Stimulated activated CD8-positive, alpha-beta memory T cell treated with anti-CD3 and anti-CD28 coated beads, Interleukin-4, amount 100 ng/mL, for 24 hours (primary cell): ENCODE measurements around the gene CA12.

Source experiments
- DNase-seq: peaks from one replicate; pipeline ENCODE4 v3.0.0-alpha.2; 2020; ENCODE audit warnings: low read depth

The CA12 gene

GRCh38 chr15:63374686-63375520, 6.7 kb downstream of the CA12 start:
- DNase-seq, result no peak

GRCh38 chr15:63373866-63374548, 7.6 kb downstream of the CA12 start:
- DNase-seq, result no peak

- DNase-seq, result no peak
These were observed 8.3 kb downstream of the CA12 start for GRCh38 chr15:63373330-63373729.

- no peak for DNase-seq
These were observed 8.9 kb downstream of the CA12 start for GRCh38 chr15:63372753-63373152.

GRCh38 chr15:63372018-63372705, 9.5 kb downstream of the CA12 start:
- no peak for DNase-seq

- no peak for DNase-seq
These were observed 10.2 kb downstream of the CA12 start for GRCh38 chr15:63371297-63371918.

GRCh38 chr15:63370764-63371163, 10.9 kb downstream of the CA12 start:
- DNase-seq, result no peak

- DNase-seq, result no peak
These were observed 11.9 kb downstream of the CA12 start for GRCh38 chr15:63369781-63370180.

- no peak for DNase-seq
These were observed 12.3 kb downstream of the CA12 start for GRCh38 chr15:63369296-63369695.

- no peak for DNase-seq
These were observed 13.1 kb downstream of the CA12 start for GRCh38 chr15:63368503-63368902.

GRCh38 chr15:63367900-63368299, 13.7 kb downstream of the CA12 start:
- DNase-seq, result no peak

GRCh38 chr15:63367390-63367789, 14.3 kb downstream of the CA12 start:
- no peak for DNase-seq

- no peak for DNase-seq
These were observed 15.2 kb downstream of the CA12 start for GRCh38 chr15:63366451-63366850.

- no peak for DNase-seq
These were observed 16.4 kb downstream of the CA12 start for GRCh38 chr15:63365273-63365680.

- DNase-seq, result no peak
These were observed 17.0 kb downstream of the CA12 start for GRCh38 chr15:63364399-63365272.

- DNase-seq, result no peak
These were observed 18.4 kb downstream of the CA12 start for GRCh38 chr15:63363292-63363691.

GRCh38 chr15:63362885-63363284, 18.8 kb downstream of the CA12 start:
- no peak for DNase-seq

GRCh38 chr15:63362196-63362595, 19.4 kb downstream of the CA12 start:
- no peak for DNase-seq

GRCh38 chr15:63360170-63360569, 21.5 kb downstream of the CA12 start:
- DNase-seq, result no peak

GRCh38 chr15:63358241-63359029, 23.2 kb downstream of the CA12 start:
- DNase-seq, result no peak

GRCh38 chr15:63357731-63358130, 23.9 kb downstream of the CA12 start:
- no peak for DNase-seq
